SIG-M5 (cell line): ENCODE data around the gene MAN2B2.

ENCODE experiments used
- DNase-seq: peaks from one replicate; lab custom pipeline; 2025; lab: John Stamatoyannopoulos, UW

The MAN2B2 gene

DNA sequence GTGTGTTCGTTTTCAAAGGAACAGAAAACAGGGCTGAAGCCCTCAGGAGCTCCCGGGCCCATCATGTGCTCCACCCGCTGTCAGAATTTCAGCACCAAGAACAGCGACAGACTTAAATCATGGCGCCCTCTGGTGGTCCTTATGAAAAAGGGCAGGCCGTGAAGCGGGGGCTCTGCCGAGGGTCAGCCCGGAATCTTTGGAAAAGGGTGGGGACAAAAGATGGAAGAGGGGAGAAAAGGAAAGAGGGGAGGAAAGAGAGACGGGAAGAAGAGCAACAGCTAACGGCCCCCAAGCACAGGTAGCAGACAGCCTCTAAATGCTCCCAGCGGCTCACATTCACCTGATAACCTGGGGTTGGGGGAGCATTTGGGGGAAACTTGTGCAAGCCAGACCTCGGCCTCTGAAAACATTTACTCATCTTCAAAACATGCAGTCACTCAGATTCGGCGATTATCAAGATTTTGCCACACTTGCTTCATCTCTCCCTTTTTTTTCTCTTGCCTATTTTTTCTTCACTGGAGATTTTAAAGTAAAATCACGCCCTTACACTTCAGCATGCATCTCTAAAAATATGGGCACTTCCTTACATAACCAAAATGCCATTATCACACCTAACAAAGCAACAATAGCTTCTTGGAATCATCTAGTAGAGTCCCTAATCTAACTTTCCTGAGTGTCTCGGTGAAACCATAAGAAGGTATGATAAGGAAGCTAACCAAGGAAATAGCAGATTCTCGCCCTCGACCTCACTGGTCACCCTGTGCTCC lies 28.1 kb upstream of the MAN2B2 start:
- DNase-seq: no peak

DNA sequence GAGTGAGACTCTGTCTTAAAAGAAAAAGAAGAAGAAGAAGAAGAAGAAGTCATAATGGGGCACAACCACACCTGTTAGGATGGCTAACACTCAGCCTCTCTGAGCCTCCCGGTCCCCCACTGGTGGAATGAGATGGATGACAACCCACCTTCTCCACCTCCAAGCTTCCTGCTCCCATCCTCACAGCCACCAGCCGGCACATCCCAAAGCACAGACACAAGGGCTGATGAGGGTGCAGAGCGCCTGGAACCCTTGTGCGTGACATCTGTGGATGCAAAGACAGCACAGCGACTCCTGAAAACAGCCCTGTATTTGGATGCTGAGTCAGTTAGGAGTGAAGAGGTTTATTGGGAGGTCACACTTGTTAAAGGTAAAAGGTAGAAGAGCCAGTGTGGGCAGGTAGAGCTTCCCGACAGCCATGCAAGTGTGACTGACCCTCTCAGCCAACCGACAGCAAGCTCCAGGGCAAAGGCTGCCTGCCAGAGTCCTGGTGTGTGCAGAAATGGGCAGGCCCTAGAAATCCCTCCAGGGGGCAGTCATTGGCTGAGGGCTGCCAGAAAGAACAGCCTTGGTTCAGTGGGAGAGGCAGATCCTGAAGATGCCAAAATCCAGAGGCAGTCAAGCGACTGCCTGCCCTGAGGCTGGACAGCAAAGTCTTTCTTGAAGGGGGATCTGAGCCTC lies 26.6 kb upstream of the MAN2B2 start:
- DNase-seq: no peak

DNA sequence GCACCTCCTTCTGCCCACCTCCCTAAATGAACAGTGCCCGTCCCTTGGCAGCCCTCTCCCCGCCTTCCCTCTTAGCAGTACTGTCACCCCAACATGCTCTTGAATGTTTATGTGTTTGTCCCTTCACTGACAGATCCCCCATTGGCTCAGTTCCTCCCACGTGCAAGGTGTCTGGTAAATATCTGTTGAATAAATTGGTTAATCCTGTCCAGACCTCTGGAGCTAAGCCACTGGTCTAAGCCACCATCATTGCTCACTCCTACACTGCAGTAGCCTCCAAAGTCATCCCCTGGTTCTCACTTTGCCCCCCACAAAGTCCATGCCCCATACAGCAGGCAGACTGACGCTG lies 26.1 kb upstream of the MAN2B2 start:
- no peak for DNase-seq

DNA sequence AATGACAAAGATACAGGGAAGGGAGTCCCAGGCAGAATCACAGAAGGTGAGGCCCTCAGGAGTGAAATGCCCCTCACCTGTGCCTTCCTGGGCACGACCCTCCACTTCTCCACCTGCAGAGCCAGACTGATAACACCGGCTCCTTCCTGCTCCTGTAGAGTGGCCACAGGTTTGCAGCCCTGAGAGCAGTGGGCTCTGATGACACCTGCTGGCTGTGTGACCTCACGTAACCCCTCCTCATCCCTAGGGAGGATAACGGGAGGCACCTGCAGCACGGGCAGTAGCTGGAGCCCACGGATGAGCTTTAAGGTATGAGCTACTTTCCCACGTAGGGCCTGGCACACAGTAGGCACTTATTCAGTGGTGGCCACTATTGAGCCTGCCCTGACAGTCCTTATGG lies 25.5 kb upstream of the MAN2B2 start:
- DNase-seq: no peak

DNA sequence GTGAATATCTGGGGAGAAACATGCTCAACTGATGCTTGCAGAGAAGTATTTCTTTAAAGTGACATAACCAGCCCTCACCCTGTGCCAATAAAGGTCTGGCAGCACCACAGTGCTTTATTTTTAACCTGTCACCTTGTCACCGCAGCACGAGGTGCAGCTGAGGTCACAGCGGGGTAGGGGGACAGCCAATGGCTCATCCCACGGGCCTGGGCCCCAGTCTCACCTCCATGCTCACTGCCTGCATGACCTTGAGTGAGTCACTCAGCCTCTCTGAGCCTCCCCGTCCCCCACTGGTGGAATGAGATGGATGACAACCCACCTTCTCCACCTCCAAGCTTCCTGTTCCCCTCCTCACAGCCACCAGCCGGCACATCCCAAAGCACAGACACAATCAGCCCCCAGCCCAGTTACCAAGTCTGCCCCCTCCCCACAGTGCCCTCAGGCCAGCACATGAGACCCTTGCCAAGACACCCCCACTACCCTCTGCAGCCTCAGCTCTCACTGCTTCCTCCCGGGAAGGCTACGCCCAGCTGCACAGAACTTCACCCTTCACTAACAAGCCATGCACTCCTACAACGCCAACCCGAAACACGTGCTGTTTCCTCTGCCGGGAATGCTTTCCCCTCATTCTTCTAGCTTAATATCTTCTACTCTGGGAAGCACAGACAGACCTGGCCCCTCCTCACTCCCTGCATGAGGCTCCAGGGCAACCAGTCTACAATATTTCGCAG lies 24.9 kb upstream of the MAN2B2 start:
- DNase-seq: no peak

DNA sequence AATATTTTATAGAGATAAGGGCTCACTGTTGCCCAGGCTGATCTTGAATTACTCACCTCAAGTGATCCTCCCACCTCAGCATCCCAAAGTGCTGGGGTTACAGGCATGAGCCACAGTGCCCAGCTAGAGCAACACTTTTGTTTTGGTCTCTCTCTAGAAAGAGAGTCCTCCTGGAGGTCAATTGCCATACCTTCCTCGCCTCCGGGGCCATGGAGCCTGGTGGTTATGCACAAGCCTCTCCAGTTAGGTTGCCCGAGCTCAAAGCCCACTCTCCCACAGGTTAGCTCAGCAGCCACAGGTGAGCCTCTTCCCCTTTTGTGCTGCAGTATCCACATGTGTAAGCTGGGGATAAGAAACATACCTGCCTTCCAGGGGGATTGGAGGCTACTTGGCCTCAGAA lies 24.2 kb upstream of the MAN2B2 start:
- no peak for DNase-seq

DNA sequence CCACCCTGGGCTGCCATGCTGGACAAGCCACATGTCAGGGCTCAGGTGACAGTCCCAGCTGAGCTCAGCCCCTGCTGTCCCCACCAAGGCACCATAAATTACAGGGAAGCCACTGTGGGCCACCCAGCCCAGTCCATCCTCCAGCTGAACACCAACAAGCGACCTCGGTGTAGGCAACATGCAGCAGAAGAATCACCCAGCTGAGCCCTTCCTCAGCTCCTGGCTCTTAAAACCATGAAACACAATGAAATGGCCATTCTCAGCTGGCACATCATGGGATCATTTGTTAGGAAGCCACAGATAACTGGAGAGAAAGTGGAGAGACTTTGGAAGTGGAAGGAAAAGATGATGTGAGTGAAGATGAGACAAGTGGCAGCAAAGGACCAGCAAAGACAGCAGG lies 23.3 kb upstream of the MAN2B2 start:
- no peak for DNase-seq

DNA sequence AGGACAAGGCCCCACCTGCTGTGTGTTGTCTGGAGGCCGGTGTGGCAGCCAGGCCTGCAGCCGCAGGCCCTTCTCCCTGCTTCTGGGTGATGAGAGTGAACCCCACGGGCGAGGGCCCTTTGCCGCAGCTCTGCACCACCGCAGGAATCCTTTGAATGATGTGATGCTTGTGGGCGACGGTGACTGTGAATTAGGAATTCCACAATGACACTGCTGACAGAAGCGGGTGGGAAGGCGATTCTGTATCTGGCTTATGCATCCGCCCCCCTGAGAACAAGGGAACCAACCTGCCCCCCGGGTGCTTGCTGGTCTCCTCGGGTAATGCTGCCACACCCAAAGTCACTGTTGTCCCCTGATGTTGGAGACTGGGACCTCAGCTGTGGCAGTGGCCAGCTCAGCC lies 19.5 kb upstream of the MAN2B2 start:
- DNase-seq: no peak

DNA sequence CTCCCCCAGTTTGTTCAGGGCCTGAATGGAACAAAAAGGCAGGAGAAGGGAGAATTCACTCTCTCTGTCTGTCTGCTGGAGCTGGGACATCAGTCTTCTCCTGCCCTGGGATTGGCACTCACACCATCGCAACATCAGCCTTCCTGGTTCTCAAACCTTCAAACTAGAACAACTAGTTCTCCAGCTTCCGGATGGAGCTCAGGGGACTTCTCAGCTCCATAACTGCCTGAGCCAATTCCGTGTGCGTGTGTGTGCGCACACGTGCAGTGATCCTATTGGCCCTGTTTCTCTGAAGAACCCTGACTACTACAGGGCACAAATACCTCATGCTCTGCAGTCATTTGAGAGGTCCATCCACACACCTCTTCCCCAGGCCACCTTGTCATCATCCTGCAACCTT lies 18.7 kb upstream of the MAN2B2 start:
- DNase-seq: no peak

DNA sequence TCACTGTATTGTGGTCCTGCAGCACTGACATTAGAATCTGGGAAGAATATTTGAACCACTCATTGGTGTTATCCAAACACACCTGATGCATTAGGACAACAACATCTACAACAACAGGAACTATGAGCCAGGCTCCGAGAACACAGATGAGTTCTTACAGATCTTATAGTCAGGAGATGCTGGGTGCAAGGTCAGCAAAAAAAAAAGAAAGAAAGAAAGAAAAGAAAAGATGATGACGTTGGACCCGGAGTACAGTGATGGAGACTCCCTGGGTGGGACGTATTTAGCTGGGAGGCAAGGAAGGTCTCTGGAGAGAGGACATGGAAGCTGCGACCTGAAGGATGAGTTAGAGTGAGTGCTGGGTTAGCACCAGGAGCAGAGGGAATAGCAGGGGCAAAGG lies 17.8 kb upstream of the MAN2B2 start:
- DNase-seq: no peak

DNA sequence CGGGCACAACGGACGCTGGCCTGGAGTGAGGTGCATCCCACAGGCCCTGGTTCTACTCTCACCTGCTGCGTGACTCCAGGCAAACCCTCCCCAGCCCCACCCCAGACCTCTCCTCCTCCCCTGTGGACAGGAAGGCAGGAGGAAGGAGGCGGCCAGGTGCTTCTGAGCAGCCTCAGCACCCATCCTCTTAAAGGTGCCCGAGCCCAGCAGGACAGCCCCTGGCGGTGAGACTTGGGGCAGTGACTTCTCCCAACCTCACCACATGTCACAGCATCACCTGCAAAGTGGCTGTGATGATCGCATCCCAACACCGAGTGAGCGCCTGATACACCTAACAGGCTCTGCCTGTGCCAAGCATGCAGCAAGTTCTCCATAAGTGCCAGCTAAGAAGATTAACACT lies 17.1 kb upstream of the MAN2B2 start:
- DNase-seq: no peak

DNA sequence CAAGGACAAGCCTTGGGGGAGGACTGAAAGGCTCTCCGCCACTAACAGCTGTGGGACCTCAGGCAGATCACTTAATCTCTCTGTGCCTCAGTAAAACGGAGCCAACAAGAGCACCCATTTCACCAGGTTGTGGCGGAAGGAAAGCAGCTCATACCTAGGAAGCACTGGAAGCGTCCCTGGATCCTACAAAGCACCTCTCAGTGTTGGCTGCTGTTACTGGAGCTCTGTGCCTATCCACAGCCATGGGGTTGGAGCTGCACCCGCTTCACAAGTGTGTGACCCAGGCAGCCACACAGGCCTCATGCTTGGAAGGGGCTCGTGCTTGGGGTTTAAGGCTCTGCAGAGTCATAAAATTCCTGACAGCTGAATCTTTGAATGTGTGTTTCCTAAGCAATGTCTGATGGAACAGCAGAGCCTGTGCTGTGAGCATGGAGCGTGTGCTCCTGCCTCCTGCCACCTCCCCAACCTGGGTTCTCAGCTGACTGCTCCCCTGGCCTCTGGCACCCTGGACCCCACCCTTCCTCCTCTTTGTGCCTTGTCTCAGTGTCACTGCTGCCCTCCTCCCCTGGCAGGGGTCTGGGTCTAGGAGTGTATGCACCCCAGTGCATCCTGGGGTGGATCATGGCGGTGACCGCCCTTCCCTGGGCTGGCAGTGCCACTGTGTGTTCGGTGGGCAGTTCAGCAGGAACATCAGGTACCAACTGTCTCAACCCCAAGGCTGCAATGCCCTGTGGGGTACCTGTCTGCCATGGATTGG lies 14.4 kb upstream of the MAN2B2 start:
- DNase-seq: no peak

DNA sequence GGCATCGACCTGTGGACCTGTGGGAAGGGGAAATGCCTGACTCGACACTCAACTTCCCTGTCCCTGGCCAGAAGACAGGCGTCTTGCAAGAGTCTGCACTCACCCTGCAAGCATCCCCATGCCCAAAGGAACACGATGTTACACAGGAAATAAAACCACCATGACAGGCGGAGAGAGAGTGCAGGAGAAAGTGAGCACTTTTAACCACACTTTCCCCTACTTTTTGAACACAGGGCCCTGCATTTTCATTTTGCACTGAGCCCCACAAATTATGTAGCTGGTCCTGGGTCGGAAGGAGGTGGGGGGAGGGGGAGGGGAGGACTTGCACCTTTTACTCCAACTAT lies 13.8 kb upstream of the MAN2B2 start:
- DNase-seq: no peak

DNA sequence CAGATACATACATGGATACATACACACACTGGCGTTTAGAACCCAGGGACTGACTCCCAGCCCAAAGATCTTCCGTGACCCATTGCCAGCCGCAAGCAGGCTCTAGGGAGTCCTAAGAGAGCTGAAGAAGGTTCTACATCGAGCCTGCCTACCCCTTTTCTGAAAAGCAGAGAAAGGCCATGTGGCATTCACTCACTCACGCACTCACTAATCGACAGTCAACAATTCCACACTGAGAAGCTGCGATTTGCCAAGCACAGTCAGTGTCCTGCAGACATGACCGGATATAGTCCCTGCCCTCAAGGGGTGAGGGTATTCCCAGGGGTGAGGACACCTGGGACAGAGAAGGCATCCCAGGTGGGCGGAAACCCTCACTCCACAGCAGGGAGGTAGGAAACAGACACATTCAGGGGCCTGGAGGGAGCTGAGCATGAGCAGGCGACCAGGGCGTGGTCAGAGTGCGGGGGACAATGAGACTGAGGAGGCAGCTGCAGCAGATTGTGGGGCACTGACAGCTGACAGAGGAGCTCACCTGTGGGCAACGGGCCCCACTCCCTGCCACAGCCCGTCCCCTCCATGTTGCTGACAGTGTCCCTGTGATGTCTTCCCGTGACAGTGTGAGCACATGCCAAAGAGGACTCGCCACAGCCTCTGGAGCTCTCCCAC lies 13.2 kb upstream of the MAN2B2 start:
- DNase-seq: no peak

DNA sequence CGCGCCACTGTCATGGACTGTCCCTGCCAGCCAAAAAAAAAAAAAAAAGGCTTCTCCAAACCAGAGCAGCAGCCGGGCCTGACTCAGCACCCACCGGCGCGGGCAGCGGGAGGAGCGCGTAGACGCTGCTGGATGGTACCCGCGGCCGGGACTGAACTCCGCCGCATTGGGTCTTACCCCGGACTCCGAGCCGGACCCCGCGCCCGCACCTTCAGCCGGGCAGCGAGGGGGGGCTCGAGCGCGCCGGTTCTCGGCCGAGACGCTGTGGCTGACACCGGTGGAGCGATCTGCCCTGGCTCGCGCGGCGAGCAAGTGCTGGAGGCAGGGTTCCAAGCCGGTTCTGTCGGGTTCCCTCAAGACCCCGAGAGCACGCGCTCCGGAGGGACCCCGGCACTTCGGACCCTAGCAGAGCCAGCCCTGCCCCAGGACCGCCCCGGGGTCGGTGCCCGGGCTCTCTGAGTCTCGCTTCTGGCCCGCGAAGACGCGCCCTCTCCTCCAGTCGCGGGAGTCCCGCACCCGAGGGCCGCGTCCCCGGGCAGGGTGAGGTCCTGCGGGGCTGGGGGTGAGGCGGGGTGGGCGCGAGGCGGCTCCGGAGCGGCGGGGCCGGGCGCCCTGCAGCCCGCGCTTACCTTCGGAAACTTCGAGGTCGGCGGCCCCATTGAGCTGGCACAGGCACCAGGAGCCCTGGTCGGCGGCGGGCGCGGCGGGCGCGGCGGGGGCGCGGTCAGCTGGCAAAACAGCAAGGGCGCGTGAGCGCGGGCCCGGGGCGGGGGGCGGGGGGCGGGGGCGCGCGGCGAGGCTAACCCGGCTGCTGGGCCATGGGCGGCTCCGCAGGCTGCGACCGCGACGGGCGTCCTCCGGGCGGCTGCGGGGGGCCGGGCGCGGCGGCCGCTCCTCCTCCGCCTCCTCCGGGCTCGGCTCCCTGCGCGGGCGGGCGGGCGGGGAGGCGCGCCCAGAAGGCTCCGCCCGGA lies 11.8 kb upstream of the MAN2B2 start:
- no peak for DNase-seq

DNA sequence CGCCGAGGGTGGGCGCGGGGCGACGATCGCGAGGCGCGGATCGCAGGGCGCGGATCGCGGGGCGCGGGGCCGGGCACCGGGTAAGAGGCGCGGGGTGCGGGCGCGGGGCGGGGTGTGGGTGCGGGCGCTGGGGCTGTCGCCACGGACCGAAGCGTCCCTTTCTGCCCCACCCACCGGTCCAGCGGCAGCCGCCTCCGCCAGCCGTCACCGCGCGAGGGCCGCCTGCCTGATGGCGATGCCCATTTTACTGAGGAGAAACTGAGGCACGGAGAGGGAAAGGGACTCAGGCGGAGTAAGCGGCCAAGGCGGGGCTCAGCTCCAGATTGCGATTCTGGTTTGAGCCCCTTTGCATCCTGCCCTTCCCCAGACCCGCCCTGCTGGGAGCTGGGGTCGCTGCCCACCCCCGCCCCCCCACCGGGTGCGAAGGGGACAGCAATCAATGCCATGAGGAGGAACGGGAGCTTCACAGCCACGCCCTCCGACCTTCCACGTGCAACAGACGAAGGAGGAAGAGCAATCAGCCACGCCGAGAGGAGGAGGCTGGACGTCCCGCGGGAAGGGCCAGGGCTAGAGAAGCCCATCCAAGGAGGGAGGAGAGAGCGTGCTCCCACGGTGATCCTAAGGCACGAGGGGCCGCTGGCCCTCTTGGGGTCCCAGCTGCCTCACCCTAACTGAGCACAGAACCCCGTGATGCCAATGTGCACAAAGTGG lies 10.9 kb upstream of the MAN2B2 start:
- no peak for DNase-seq

DNA sequence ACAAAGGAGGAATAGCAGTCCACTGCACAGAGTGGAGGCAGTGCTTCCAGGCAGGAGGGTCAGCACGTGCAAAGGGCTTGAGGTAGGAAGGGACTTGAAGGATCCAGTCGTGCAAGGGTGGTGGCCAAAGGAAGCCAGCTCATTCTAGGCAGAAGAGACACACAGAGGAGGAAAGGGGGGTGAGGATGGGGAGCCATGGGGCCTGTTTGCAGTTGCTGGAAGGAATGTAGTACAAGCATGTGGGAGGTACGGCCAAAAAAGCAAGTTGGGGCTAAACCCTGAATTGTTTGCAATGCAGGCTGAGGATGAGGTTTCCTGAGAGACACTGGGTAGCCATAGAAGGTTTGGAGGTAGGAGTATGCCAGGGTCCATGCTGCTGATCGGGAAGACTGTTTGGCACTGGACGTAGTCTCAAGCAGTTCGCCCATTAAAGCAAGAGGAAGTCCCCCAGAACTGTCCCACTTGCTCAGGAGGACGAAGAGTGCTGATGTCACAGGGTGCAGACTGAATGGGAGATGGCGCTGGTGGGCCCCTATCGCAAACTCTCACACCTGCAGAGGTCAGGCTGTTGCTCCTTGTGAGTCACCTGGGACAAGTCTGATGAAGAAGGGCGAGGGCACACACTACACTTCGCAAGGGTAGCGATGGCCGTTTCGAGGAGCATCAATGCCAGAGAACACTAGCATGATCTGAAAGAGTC lies 9.1 kb upstream of the MAN2B2 start:
- no peak for DNase-seq

DNA sequence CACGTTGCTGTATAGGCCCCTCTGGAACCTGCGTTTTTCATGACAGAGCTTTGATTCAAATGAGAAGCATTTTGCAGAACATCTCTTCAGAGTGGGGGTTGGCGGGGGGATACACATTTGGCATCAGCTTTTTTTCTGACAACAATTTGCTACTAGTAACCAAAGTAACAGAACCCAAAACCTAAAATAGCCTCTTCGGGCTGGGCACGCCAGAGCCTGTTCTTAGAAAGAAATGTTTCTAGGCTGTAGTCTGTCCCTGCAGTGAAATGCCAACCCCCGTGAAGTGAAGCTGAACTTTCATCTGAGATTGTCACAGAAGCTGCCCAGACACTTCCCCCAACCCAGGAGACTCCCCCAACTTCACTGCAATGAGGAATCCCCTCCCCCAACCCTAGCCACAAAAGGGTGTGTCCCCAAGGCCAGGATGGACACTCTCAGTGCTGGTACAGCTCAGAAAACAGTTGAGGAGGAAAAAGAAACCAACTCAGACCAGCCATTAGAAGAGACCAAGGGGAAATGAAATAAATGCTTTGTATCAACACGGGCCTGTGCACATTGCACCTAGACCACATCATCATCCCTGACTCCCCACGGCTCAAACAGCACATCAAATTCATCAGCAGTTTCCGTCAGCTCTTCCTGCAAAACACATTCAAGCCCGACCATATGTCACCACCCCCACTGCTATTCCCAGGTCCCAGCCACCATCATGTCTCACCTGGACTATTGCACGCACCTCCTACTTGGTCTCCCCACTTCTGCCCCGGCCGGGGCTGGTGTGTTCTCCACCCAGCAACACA lies 8.4 kb upstream of the MAN2B2 start:
- DNase-seq: no peak

DNA sequence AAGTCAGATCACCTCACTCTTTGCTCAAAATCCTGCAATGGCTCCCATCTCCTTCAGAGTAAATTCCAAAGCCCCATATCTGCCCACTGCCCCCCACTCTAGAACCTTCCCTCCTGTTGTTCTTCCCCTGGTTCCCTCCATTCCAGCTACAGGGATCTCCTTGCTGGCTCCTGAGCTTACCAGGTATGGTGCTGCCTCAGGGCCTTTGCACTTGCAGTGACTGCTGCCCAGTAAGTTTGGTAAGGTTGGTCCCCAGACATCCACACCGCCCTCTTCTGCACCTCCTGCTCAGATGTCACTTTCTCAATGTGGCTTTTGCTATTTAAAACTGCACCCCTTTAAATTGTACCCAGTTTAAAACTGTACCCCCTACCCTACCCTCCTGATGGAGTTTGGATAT lies 7.8 kb upstream of the MAN2B2 start:
- no peak for DNase-seq
